Small intestine (tissue), 7 donors: ENCODE data around the gene NAV2. TPM values are rescaled to one million over a fixed set of nuclear protein-coding genes. Genes with fewer than 3 reads are reported as not detected.

ENCODE experiments used
- DNase-seq, 2 donors: peaks; one replicate each; pipeline versions ENCODE4 v3.0.0 to v3.0.0-alpha.2; 2013
- FAIRE-seq: peaks from 2 replicates; lab custom pipeline; 2012; peaks lifted over from hg19 to GRCh38; lab: Jason Lieb, UNC
- H3K27ac ChIP-seq, 3 donors: one replicate each; pipeline ENCODE4 v1.5.1; 2013; ENCODE audit warnings: low read length in 2 of 3, mild to moderate bottlenecking in 2 of 3, control low read depth in 1 of 3, inconsistent platforms in 1 of 3, low read depth in 1 of 3, moderate library complexity in 1 of 3
- H3K27me3 ChIP-seq, 3 donors: one replicate each; pipeline ENCODE4 v1.6.1; 2013; ENCODE audit warnings: low read length in 3 of 3, inconsistent platforms in 1 of 3; ENCODE audit not compliant: control insufficient read depth in 3 of 3, insufficient read depth in 3 of 3
- H3K36me3 ChIP-seq, 3 donors: one replicate each; pipeline ENCODE4 v1.6.1; 2013; ENCODE audit warnings: low read length in 3 of 3, inconsistent platforms in 1 of 3, low read depth in 1 of 3, mild to moderate bottlenecking in 1 of 3, moderate library complexity in 1 of 3; ENCODE audit not compliant: control insufficient read depth in 3 of 3, insufficient read depth in 2 of 3
- H3K4me1 ChIP-seq, 3 donors: one replicate each; pipeline ENCODE4 v1.6.1; 2013; ENCODE audit warnings: low read length in 2 of 3, inconsistent platforms in 1 of 3, low read depth in 1 of 3, mild to moderate bottlenecking in 1 of 3, moderate library complexity in 1 of 3; ENCODE audit not compliant: control insufficient read depth in 3 of 3, insufficient read depth in 2 of 3
- H3K4me3 ChIP-seq, 3 donors: one replicate each; pipeline ENCODE4 v1.5.1; 2013; ENCODE audit warnings: low read length in 3 of 3, control low read depth in 1 of 3, inconsistent platforms in 1 of 3, low read depth in 1 of 3, mild to moderate bottlenecking in 1 of 3, moderate library complexity in 1 of 3
- H3K9me3 ChIP-seq, 2 donors: one replicate each; pipeline ENCODE4 v1.6.1; 2013; ENCODE audit warnings: low read depth in 1 of 2, low read length in 1 of 2; ENCODE audit not compliant: control insufficient read depth in 2 of 2, insufficient read depth in 1 of 2
- WGBS, 3 donors: extraction: QIAGEN DNeasy Blood & Tissue Kit; methylation state at CpG; one replicate each; pipeline ENCODE4 v1.1.7; 2013; 5-methylcytosine and 5-hydroxymethylcytosine counted together
- polyA plus RNA-seq, 4 donors: library from polyadenylated mRNA; stranded (reverse) in 3 of 4; unstranded in 1 of 4; fragments of 200-250 nt in 3 of 4; fragments of 120-200 nt in 1 of 4; gene quantifications; one replicate each; pipeline versions ENCODE4 v1.2.1 to v1.2.3, GENCODE V29; 2013
- donor health status: healthy with polysubstance abuse.
- donor health status: control.
- donor health status: control.
- donor health status: Bipolar disorder and iron deficiency.
- donor health status: healthy.

NAV2 gene
- polyA plus RNA-seq, 4 donors = 1.6 to 6.5 (median 3.6) TPM

- H3K4me3 ChIP-seq = no peak overlapping the region
- no peaks in the 10 kb centered on the region for H3K27me3 ChIP-seq
- no peak for FAIRE-seq
- DNase-seq = no peak
- H3K36me3 ChIP-seq = peaks cover 0 to 11% (median 0%) of the 10 kb centered on the region in 3 donors
- H3K9me3 ChIP-seq = no peaks in the 10 kb centered on the region
- H3K27ac ChIP-seq = no peak overlapping the region
- H3K4me1 ChIP-seq = no peaks in the 10 kb centered on the region
- WGBS, 3 donors = 66 to 87% (median 85%) methylated on average over 14 of the region's 14 CpGs
These were observed 218.6 kb downstream of the NAV2 start for GRCh38 chr11:19931141-19931770.

DNA sequence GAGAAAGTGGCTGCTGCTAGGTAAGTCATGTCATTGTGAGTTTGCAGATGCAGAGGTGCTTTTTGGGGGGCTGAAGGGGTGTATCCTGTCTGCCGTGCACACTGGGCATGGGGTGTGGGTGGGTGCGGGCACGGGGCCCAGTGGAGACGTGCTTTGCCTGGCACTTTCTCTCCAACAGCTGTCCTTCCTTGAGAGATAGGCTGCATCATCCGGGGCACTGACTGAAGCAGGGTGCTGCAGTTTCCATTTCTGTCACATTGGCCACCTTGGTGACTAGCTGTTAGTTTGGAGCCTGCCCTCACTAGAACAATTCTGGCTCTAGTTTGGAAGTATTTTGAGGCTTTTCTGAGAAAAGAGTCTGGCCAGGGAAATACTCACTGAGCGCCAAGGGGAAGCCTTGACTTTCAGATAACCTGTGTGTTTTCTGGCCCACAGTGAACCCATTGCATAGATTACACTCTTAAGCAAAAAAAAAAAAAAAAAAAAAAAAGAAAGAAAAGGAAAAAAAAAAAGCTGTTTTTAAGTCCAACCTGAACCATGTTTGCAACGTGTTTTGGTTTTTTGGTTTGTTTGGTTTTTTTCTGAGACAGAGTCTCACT lies 219.2 kb downstream of the NAV2 start:
- WGBS, 3 donors = 56 to 81% (median 66%) methylated on average over 7 of the region's 7 CpGs
- Histone ChIP-seq H3K27ac (no peak overlapping the region), H3K4me3 (no peak overlapping the region)

DNA sequence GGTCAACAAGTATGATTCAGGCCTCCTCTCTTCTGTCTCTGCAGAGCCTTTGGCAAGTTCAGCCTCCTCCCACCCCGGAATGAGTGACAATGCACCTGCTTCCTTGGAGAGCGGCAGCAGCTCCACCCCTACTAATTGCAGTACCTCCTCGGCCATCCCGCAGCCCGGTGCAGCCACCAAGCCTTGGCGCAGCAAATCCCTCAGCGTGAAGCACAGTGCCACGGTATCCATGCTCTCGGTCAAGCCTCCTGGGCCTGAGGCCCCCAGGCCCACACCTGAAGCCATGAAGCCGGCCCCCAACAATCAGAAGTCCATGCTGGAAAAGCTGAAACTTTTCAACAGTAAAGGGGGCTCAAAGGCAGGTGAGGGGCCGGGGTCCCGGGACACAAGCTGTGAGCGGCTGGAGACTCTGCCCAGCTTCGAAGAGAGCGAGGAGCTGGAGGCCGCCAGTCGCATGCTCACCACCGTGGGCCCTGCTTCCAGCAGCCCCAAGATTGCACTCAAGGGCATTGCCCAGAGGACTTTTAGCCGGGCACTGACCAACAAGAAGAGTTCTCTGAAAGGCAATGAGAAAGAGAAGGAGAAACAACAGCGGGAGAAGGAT lies 220.6 kb downstream of the NAV2 start:
- H3K4me3 ChIP-seq = no peak overlapping the region
- no peaks in the 10 kb centered on the region for H3K27me3 ChIP-seq
- no peaks in the 10 kb centered on the region for H3K4me1 ChIP-seq
- no peaks in the 10 kb centered on the region for H3K9me3 ChIP-seq
- DNase-seq (no peak), FAIRE-seq (no peak)
- H3K27ac ChIP-seq = no peak overlapping the region
- WGBS, 3 donors = 91 to 93% (median 93%) methylated on average over 20 of the region's 20 CpGs
- peaks cover 0 to 11% (median 0%) of the 10 kb centered on the region in 3 donors for H3K36me3 ChIP-seq

More for the DNA sequence above, 219.2 kb downstream of the NAV2 start:
- no peak for DNase-seq
- no peaks in the 10 kb centered on the region for H3K27me3 ChIP-seq
- FAIRE-seq = no peak
- H3K9me3 ChIP-seq = no peaks in the 10 kb centered on the region
- H3K4me1 ChIP-seq = no peaks in the 10 kb centered on the region
- H3K36me3 ChIP-seq = peaks cover 0 to 11% (median 0%) of the 10 kb centered on the region in 3 donors

- H3K36me3 ChIP-seq = peaks cover 0 to 11% (median 0%) of the 10 kb centered on the region in 3 donors
- no peaks in the 10 kb centered on the region for H3K4me1 ChIP-seq
- DNase-seq (no peak), FAIRE-seq (no peak)
- H3K27me3 ChIP-seq = no peaks in the 10 kb centered on the region
- no peak overlapping the region for H3K27ac ChIP-seq
- 78 to 92% (median 81%) methylated on average over 12 of the region's 12 CpGs for WGBS, 3 donors
- H3K4me3 ChIP-seq = no peak overlapping the region
- H3K9me3 ChIP-seq = no peaks in the 10 kb centered on the region
These were observed 221.3 kb downstream of the NAV2 start for GRCh38 chr11:19933801-19934488.

DNA sequence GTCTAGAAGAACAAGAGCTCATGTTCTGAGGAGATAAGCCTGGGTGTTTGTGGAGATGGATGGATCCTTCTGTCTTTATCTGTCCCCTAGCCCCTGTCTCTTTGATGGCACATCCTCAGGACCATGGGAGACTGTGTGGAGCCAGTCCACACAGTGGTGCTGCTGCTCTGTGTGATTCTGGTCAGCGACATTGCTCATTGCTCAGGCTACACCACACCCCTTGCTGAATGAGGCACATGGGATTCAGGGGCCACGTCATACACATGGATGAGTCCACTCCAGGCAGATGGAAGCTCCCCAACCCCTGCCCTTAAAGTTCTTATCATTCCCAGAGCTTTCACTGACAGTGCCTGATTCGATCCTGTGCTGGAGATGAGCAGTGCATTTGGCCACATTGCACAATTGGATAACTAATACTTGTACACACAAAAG lies 222.2 kb downstream of the NAV2 start:
- H3K4me1 ChIP-seq = no peaks in the 10 kb centered on the region
- 73 to 92% (median 86%) methylated on average over 3 of the region's 3 CpGs for WGBS, 3 donors
- no peaks in the 10 kb centered on the region for H3K9me3 ChIP-seq
- no peak for DNase-seq
- H3K36me3 ChIP-seq = peaks cover 0 to 14% (median 0%) of the 10 kb centered on the region in 3 donors
- H3K27me3 ChIP-seq = no peaks in the 10 kb centered on the region
- no peak overlapping the region for H3K4me3 ChIP-seq
- no peak overlapping the region for H3K27ac ChIP-seq
- FAIRE-seq = no peak

DNA sequence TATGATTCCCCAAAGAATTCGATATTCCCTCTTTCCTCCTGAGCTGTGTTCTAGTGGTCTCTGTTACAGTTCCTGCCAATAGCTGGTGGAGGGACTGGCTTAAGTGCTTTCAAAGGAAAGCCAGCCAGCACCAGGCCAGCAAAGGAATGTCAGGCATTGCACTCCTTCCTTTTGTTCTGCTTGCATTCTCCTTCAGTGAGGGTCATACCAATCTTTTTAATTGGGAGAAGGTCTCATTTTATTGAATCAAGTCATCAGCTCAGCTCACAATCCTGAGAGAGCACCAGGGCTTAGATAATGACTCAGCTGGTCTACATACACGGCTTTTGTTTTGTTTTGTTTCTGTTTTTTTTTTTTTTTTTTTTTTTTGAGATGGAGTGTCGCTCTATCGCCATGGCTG lies 222.9 kb downstream of the NAV2 start:
- no peaks in the 10 kb centered on the region for H3K4me1 ChIP-seq
- WGBS, 3 donors = 73 to 77% (median 76%) methylated on average over 3 to 4 of the region's 4 CpGs
- H3K27me3 ChIP-seq = no peaks in the 10 kb centered on the region
- no peak overlapping the region for H3K4me3 ChIP-seq
- no peak for FAIRE-seq
- DNase-seq = no peak
- H3K27ac ChIP-seq = no peak overlapping the region
- peaks cover 0 to 14% (median 0%) of the 10 kb centered on the region in 3 donors for H3K36me3 ChIP-seq
- H3K9me3 ChIP-seq = no peaks in the 10 kb centered on the region

DNA sequence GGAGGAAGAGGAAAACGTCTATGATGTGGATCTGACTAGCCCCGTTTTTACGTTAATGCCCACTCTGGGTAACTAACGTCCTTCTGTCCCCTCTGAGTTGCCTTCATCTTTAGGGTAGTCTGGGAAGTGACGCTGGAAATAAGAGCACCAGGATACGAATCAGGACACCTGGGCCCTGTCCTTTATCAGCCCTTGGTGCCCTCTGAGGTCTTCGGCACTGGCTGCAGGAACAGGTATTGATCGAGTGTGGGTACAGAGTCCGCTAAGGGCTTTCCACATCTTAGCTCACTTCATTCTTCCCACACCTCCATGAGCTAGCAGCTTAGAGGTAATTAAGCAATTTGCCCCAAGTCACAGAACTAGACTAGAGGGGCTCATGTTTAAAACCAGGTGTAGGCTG lies 223.8 kb downstream of the NAV2 start:
- FAIRE-seq = no peak
- H3K27me3 ChIP-seq = no peaks in the 10 kb centered on the region
- H3K27ac ChIP-seq = no peak overlapping the region
- no peaks in the 10 kb centered on the region for H3K9me3 ChIP-seq
- peaks cover 0 to 16% (median 0%) of the 10 kb centered on the region in 3 donors for H3K36me3 ChIP-seq
- no peaks in the 10 kb centered on the region for H3K4me1 ChIP-seq
- WGBS, 3 donors = 87 to 89% (median 88%) methylated on average over 9 of the region's 9 CpGs
- DNase-seq = no peak
- H3K4me3 ChIP-seq = no peak overlapping the region

GRCh38 chr11:19938169-19938856 lies 225.7 kb downstream of the NAV2 start:
- Histone ChIP-seq H3K9me3 (no peaks in the 10 kb centered on the region), H3K27ac (no peak overlapping the region), H3K27me3 (no peaks in the 10 kb centered on the region), H3K36me3 (peaks cover 0 to 12% (median 0%) of the 10 kb centered on the region in 3 donors), H3K4me3 (no peak overlapping the region), H3K4me1 (no peaks in the 10 kb centered on the region)
- DNase-seq (peak; percentile 34 to 67), FAIRE-seq (no peak)
- 57 to 67% (median 65%) methylated on average over 10 of the region's 10 CpGs for WGBS, 3 donors
